ENCODE measurements around the gene DPYSL5. TPM values are rescaled to one million over a fixed set of nuclear protein-coding genes. Genes with fewer than 3 reads are reported as not detected.

Gene DPYSL5
- total and polyA plus RNA-seq, 4 donors = not detected

DNA sequence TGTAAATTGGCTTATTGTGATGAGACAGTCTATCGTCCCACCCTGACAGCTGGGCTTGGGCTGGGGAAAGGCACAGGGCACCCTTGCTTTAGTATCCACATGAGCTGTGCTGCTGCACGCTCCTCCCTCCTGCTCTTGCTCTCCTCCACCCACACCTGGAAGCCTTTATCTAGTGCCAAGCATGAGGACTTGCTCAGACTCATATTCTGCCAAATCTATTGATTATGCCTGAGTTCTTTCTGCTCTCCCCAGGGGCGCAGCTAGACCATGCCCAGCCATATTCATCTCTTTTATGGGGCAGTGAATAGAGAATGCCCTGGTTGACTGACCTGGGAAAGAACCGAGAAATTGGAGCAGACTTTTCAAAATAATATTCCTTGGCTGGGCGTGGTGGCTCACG lies 29.0 kb upstream of the DPYSL5 start:
- H3K27ac ChIP-seq (ENCODE audit: low read depth in 1 of 2, low read length in 2 of 2) = no peak overlapping the region
- 68% methylated on average over 6 of the region's 6 CpGs for WGBS
- no peaks in the 10 kb centered on the region for H3K9me3 ChIP-seq (ENCODE audit: control insufficient read depth in 4 of 4, low read length in 3 of 4)
- H3K4me1 ChIP-seq (ENCODE audit: control insufficient read depth in 4 of 4, insufficient read depth in 4 of 4, low read length in 3 of 4) = no peaks in the 10 kb centered on the region
- H3K9ac ChIP-seq (ENCODE audit: low read depth in 1 of 2, low read length in 2 of 2) = no peak overlapping the region
- TF ChIP-seq, protein P1, sequence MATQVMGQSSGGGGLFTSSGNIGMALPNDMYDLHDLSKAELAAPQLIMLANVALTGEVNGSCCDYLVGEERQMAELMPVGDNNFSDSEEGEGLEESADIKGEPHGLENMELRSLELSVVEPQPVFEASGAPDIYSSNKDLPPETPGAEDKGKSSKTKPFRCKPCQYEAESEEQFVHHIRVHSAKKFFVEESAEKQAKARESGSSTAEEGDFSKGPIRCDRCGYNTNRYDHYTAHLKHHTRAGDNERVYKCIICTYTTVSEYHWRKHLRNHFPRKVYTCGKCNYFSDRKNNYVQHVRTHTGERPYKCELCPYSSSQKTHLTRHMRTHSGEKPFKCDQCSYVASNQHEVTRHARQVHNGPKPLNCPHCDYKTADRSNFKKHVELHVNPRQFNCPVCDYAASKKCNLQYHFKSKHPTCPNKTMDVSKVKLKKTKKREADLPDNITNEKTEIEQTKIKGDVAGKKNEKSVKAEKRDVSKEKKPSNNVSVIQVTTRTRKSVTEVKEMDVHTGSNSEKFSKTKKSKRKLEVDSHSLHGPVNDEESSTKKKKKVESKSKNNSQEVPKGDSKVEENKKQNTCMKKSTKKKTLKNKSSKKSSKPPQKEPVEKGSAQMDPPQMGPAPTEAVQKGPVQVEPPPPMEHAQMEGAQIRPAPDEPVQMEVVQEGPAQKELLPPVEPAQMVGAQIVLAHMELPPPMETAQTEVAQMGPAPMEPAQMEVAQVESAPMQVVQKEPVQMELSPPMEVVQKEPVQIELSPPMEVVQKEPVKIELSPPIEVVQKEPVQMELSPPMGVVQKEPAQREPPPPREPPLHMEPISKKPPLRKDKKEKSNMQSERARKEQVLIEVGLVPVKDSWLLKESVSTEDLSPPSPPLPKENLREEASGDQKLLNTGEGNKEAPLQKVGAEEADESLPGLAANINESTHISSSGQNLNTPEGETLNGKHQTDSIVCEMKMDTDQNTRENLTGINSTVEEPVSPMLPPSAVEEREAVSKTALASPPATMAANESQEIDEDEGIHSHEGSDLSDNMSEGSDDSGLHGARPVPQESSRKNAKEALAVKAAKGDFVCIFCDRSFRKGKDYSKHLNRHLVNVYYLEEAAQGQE (IDR thresholded peaks at IDR 0.05) = no peak
- TF ChIP-seq NR2F2 (IDR thresholded peaks at IDR 0.05) (no peak), EGR1 (IDR thresholded peaks at IDR 0.05; ENCODE audit: low read depth in 2 of 2) (no peak), HNF4G (IDR thresholded peaks at IDR 0.05) (no peak), HNF4A (conservative IDR thresholded peaks at IDR 0.05) (no peak), GABPA (IDR thresholded peaks at IDR 0.05 in 1 of 2, conservative IDR thresholded peaks at IDR 0.05 in 1 of 2) (no peak), SP1 (IDR thresholded peaks at IDR 0.05) (no peak), RXRA (IDR thresholded peaks at IDR 0.05) (no peak), TAF1 (conservative IDR thresholded peaks at IDR 0.05) (no peak), FOXA2 (IDR thresholded peaks at IDR 0.05) (no peak), ATF3 (IDR thresholded peaks at IDR 0.05) (no peak), JUND (IDR thresholded peaks at IDR 0.05) (no peak), YY1 (IDR thresholded peaks at IDR 0.05) (no peak), MAX (IDR thresholded peaks at IDR 0.05) (no peak), FOXA1 (IDR thresholded peaks at IDR 0.05) (no peak), RAD21 (IDR thresholded peaks at IDR 0.05) (no peak), ZBTB33 (IDR thresholded peaks at IDR 0.05) (no peak)
- TF ChIP-seq, protein P2, sequence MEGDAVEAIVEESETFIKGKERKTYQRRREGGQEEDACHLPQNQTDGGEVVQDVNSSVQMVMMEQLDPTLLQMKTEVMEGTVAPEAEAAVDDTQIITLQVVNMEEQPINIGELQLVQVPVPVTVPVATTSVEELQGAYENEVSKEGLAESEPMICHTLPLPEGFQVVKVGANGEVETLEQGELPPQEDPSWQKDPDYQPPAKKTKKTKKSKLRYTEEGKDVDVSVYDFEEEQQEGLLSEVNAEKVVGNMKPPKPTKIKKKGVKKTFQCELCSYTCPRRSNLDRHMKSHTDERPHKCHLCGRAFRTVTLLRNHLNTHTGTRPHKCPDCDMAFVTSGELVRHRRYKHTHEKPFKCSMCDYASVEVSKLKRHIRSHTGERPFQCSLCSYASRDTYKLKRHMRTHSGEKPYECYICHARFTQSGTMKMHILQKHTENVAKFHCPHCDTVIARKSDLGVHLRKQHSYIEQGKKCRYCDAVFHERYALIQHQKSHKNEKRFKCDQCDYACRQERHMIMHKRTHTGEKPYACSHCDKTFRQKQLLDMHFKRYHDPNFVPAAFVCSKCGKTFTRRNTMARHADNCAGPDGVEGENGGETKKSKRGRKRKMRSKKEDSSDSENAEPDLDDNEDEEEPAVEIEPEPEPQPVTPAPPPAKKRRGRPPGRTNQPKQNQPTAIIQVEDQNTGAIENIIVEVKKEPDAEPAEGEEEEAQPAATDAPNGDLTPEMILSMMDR (IDR thresholded peaks at IDR 0.05; ENCODE audit: low read depth, low read length, missing input control) = no peak
- H3K36me3 ChIP-seq (ENCODE audit: control insufficient read depth in 4 of 4, insufficient read depth in 3 of 4, low read depth in 1 of 4, low read length in 3 of 4) = no peaks in the 10 kb centered on the region
- H3K4me3 ChIP-seq (ENCODE audit: low read depth in 1 of 3, low read length in 3 of 3) = no peak overlapping the region
- peaks cover 0 to 4% (median 0%) of the 10 kb centered on the region in 4 donors for H3K27me3 ChIP-seq (ENCODE audit: control insufficient read depth in 4 of 4, insufficient read depth in 4 of 4, low read length in 3 of 4)
- no peak for DNase-seq (ENCODE audit: low spot score)

All from liver (tissue), 9 donors.